ENCODE measurements around the gene SLC26A5.
"Not testable (repeated sequence)": the region's sequence is repeated elsewhere in the genome, so short reads cannot be mapped to it uniquely, and the experiment has no call there.

SLC26A5 gene, protein sequence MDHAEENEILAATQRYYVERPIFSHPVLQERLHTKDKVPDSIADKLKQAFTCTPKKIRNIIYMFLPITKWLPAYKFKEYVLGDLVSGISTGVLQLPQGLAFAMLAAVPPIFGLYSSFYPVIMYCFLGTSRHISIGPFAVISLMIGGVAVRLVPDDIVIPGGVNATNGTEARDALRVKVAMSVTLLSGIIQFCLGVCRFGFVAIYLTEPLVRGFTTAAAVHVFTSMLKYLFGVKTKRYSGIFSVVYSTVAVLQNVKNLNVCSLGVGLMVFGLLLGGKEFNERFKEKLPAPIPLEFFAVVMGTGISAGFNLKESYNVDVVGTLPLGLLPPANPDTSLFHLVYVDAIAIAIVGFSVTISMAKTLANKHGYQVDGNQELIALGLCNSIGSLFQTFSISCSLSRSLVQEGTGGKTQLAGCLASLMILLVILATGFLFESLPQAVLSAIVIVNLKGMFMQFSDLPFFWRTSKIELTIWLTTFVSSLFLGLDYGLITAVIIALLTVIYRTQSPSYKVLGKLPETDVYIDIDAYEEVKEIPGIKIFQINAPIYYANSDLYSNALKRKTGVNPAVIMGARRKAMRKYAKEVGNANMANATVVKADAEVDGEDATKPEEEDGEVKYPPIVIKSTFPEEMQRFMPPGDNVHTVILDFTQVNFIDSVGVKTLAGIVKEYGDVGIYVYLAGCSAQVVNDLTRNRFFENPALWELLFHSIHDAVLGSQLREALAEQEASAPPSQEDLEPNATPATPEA

GRCh38 chr7:103446049-103446520 lies at the start of gene SLC26A5:
Gene SLC26A5 (minus strand): TSS chr7:103446207. CDS start chr7:103421514, 24,693 bp downstream.
- DNase-seq, result no peak

DNA sequence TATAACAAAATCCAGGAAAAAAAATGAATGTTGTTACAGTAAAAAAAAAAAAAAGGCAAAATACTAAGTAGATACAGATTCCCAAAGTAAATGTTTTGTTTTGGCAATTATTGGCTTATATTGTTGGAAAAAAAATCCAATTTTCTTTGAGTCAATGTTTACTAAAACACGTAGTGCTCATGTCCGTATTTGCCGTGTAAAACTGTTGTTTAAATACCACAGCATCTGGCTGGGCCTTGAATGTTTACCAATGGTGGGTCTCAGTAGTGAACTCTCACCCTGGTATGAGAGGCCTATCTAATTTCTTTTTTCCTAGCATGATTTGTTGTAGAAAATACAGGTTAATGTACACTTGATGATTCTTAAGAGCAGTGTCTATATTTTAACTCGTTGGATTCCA lies 41.4 kb upstream of the SLC26A5 start:
- DNase-seq, result no peak

GRCh38 chr7:103486873-103487272 lies 40.9 kb upstream of the SLC26A5 start:
- not testable (repeated sequence) for DNase-seq

- no peak for DNase-seq
These were observed 34.8 kb upstream of the SLC26A5 start for GRCh38 chr7:103480771-103481170.

GRCh38 chr7:103474956-103475355 lies 28.9 kb upstream of the SLC26A5 start:
- no peak for DNase-seq

DNA sequence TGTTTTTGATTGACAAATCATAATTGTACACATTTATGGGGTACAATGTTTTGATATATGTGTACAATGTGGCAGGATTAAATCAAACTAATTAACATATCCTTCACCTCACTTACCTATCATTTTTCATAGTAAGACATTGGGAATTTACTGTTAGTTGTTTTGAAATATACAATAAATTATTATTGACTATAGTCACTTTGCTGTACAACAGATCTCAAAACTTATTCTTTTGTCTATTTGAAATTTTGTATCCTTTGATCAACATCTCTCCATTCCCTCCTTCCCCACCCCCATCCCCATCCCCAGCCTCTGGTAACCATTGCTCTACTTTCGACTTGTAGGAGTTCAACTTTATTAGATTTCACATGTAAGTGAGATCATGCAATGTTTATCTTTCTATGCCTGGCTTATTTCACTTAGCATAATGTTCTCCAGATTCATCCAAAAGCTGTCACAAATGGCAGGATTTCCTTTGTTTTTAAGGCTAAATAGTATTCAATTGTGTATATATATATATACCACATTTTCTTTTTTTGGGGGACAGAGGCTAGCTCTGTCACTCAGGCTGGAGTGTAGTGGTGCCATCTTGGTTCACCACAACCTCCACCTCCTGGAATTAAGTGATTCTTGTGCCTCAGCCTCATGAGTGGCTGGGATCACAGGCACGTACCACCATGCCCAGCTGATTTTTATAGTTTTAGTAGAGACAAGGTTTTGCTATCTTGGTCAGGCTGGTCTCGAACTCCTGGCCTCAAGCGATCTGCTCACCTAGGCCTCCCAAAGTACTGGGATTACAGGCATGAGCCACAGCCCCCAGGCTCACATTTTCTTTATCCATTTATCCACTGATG lies 23.3 kb upstream of the SLC26A5 start:
- DNase-seq, result no peak

DNA sequence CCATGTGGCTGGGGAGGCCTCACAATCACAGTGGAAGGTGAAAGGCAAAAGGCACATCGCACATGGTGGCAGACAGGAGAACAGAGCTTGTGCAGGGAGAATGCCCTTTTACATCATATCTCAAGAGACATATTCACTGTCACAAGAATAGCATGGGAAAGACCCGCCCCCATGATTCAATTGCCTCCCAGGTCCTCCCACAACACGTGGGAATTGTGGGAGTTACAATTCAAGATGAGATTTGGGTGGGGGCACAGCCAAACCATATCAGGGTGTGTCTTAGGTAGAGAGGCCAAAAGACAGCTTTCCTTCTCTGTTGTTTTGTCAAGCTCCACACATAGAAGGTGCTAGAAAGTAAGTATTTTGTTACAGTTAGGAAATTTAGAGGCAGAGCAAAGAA lies 20.8 kb upstream of the SLC26A5 start:
- no peak for DNase-seq

- no peak for DNase-seq
These were observed 16.4 kb upstream of the SLC26A5 start for GRCh38 chr7:103462358-103462757.

DNA sequence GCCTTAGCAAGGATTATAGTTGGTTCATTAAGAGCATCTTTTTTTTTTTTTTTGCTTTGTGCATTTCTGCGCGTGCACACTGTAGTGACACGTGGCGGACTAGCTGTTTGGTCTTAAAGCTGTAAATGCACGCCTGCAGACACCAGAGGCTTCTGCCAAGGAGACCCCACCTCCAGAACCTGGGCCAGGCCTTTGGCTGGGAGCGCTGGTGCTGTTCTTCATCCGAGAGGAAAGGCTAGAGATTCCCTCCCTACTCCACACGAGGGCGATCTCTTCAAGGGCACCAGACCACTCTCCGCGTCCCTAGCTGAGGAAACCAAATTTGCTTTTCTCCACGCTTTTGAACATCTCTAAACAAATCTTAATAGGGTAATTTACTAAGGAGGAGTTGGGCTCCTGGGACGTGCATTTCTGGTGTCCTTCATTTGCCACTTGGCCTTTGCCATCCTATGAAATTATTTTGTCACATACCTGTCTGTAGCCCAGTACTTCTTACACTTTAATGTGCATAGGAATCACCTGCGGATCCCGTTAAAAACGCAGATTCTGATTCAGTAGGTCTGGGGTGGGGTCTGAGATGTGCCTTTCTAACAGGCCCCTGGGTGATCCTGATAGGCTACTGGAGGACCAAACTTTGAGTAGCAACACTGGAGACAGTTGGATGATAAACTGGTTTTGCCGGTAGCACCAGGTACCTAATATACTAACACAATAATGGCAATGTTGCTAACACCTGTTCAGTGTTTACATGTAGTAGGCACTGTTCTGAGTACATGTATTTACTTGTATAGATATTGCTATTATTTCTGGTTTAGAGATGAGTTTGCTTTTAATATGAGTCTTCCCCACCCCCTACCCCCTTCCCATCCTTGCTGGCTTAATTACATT lies 1.3 kb upstream of the SLC26A5 start:
- peak; percentile 6 for DNase-seq

GRCh38 chr7:103445228-103446048 lies 569 bp downstream of the SLC26A5 start:
- no peak for DNase-seq

GRCh38 chr7:103439661-103440060 lies 6.3 kb downstream of the SLC26A5 start:
- no peak for DNase-seq

- no peak for DNase-seq
These were observed 8.4 kb downstream of the SLC26A5 start for GRCh38 chr7:103437623-103438022.

DNA sequence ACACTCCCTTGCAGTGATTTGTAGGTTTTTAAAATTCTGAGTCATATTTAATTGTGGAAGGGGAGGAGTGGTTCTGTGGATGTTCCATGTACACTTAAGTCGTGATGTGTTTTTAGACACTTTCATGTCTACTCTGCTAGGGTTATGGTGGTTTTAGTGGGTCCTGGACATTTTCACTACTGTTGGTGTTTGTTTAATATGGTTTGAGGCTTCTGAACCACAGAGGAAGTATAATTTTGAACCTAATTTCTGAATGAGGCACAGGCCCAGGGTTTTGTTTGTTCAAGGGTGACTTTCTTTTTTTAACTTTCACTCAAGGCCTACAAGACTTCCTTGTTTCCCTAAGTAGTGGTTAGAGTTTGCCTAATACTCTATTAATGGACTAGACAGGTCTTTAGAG lies 13.3 kb downstream of the SLC26A5 start:
- no peak for DNase-seq

DNA sequence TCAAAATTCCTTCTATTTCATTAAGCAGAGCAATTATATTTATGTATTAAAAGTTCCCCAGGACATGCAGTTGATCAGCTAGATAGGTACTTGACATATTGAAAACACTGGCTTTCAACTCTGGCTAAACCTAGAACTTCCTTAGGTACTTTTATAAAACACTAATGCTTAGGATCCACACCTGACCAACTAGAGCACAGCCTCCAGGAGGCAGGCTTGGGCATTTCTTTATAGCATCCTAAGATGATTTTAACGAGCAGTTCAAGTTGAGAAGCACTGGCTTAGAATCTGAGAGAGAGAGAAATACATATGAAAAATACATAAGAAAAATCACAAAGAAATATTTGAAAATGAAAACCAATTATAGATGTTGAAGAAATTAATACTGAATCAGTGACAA lies 20.8 kb downstream of the SLC26A5 start:
- no peak for DNase-seq

- no peak for DNase-seq
These were observed 22.4 kb downstream of the SLC26A5 start for GRCh38 chr7:103423467-103424179.

DNA sequence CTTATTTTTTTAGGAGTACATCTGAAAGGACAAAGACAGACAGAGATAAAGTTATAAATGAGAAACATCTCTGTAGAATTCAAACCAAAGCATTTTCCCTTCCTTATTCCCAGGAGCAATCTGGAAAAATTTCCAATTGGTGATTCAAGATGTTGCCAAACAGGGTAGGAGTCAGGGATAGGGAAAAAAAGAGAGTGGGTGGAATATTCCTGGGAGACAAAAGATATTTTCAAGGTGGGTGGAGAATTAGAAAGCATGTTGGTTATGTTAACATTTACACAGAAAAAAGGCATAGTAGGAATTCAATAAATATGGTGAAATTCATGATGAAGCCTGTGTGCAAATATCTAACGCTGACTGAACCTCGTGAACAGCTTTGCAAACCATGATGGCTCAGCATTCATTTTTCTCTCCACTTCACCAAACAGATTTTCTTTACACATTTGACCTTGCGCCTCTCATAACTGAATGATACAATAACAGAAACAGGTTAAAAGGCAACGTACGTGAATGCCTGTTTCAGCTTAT lies 25.1 kb downstream of the SLC26A5 start:
- DNase-seq, result no peak

DNA sequence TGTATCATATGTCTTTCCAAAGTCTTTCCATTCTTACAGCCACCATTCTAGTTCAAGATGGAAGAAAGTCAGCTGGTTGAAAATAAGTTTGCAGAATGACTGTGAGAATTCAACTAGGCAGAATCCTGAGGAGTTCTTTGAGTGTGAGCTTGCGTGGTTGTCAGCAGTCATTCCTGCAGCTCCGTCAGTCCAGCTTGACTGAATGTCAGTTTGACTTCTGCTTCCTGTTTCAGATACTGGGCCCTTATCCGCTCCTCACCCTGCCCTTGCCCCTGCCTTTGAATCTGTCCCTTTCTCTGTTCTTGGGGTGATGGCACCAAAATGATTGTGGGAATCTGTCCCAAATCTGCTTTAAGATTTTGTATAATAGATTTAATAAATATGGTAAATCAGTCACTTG lies 27.8 kb downstream of the SLC26A5 start:
- no peak for DNase-seq

DNA sequence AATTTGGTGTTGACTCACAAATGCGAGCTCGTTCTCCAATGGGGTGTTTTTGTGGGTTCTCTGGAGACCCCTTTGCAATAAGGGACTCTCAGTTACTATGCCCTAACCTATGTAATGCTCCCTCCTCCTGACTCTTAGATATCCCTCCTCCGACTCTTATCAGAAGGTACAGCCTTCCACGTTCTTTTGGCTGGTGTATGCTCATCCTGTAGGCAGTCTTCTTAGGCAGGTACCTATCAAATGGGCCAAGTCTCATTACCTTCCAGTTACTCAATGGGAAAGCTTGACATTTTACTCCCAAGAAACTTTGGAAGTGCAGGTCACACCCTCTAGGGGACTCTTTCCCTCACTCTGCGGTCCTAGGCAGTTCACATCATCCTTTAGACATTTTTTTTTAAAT lies 32.6 kb downstream of the SLC26A5 start:
- no peak for DNase-seq

- no peak for DNase-seq
These were observed 33.9 kb downstream of the SLC26A5 start for GRCh38 chr7:103412151-103412550.
